HepG2 (cell line): ENCODE data around the gene C10orf120. TPM values are rescaled to one million over a fixed set of nuclear protein-coding genes. Genes with fewer than 3 reads are reported as not detected.

Experiments used
- ATAC-seq: fragments of 200-7000 bp; cut with Tn5 transposase; 3 replicates; pipeline ENCODE4 v1.9.1; 2020; ENCODE audit warnings: mild to moderate bottlenecking, moderate library complexity
- BruUV-seq: library from RNA; stranded (reverse); fragments of 400-500 nt; replicated peaks from 2 replicates; lab custom pipeline; 2021; lab: Mats Ljungman, UMichigan
- CTCF ChIA-PET: fragments of 300-600 bp; formaldehyde crosslinking; extraction: SDS; loops from one replicate; lab custom pipeline; 2021; ENCODE audit warnings: low total read pairs, inconsistent platforms, low intra/inter-chr PET ratio; lab: Yijun Ruan, JAX
- POLR2A ChIA-PET: fragments of 350-600 bp; sonication (Branson Sonifier 250); formaldehyde crosslinking; loops from one replicate; lab custom pipeline; 2020; ENCODE audit warnings: antibody characterized with exemption, inconsistent platforms; lab: Yijun Ruan, JAX
- DNase-seq: peaks from one replicate; pipeline ENCODE4 v3.0.0-alpha.2; 2015; ENCODE audit warnings: low spot score
- FAIRE-seq: peaks from 3 replicates; lab custom pipeline; 2011; peaks lifted over from hg19 to GRCh38; lab: Jason Lieb, UNC
- H2AFZ ChIP-seq: one replicate; pipeline ENCODE4 v1.6.1; 2011; ENCODE audit warnings: low read length, inconsistent platforms
- H3K27ac ChIP-seq: fragments of 300-600 bp; 3 replicates; pipeline ENCODE4 v1.8.0; 2011; ENCODE audit warnings: mixed run types, mild to moderate bottlenecking, mixed read lengths, low read length, inconsistent platforms; ENCODE audit not compliant: insufficient read depth; ENCODE audit errors: extremely low read length
- H3K27me3 ChIP-seq, 2 experiments: fragments of 200-600 bp in 1 of 2; 2 replicates in 1 of 2; 3 replicates in 1 of 2; pipeline versions ENCODE4 v1.6.0 to v1.8.0; 2011; ENCODE audit warnings: low read length in 2 of 2, mild to moderate bottlenecking in 2 of 2, moderate library complexity in 2 of 2, inconsistent platforms in 1 of 2; ENCODE audit not compliant: insufficient read depth in 2 of 2, control insufficient read depth in 1 of 2
- H3K36me3 ChIP-seq, 2 experiments: fragments of 200-600 bp in 1 of 2; replicated peaks in 1 of 2; 2 replicates in 1 of 2; 3 replicates in 1 of 2; pipeline versions ENCODE4 v1.5.1 to v1.8.0; 2011; ENCODE audit warnings: low read length in 2 of 2, inconsistent platforms in 1 of 2; ENCODE audit not compliant: insufficient read depth in 2 of 2, control insufficient read depth in 1 of 2
- H3K4me1 ChIP-seq: 2 replicates; pipeline ENCODE4 v1.5.1; 2012; ENCODE audit warnings: low read length, inconsistent platforms; ENCODE audit not compliant: insufficient read depth
- H3K4me2 ChIP-seq: 2 replicates; pipeline ENCODE4 v1.6.0; 2011; ENCODE audit warnings: low read depth, low read length, inconsistent platforms
- H3K4me3 ChIP-seq, 3 experiments: fragments of 200-600 bp in 1 of 3; sonication (generic), shearing (Covaris generic) in 1 of 3; replicated peaks in 1 of 3; 2 replicates each; pipeline ENCODE4 v1.5.1; 2011 to 2016; ENCODE audit warnings: low read length in 3 of 3, inconsistent platforms in 2 of 3, low read depth in 2 of 3, mild to moderate bottlenecking in 2 of 3, control low read depth in 1 of 3, mixed read lengths in 1 of 3; ENCODE audit not compliant: insufficient read depth in 1 of 3
- H3K79me2 ChIP-seq: one replicate; pipeline ENCODE4 v1.6.1; 2011; ENCODE audit warnings: low read length, inconsistent platforms; ENCODE audit not compliant: insufficient read depth
- H3K9ac ChIP-seq: 2 replicates; pipeline ENCODE4 v1.6.0; 2011; ENCODE audit warnings: mild to moderate bottlenecking, low read depth, low read length, inconsistent platforms; ENCODE audit not compliant: insufficient read depth
- H3K9me3 ChIP-seq: 2 replicates; pipeline ENCODE4 v1.5.1; 2012; ENCODE audit warnings: mild to moderate bottlenecking, low read length
- H4K20me1 ChIP-seq: 2 replicates; pipeline ENCODE4 v1.6.0; 2011; ENCODE audit warnings: inconsistent platforms, mild to moderate bottlenecking, low read length, moderate library complexity; ENCODE audit not compliant: insufficient read depth
- GATAD2A ChIP-seq: IDR thresholded peaks from 2 replicates; pipeline ENCODE4 v1.6.1; 2016
- HDAC2 ChIP-seq: sonication (generic); formaldehyde crosslinking; IDR thresholded peaks from 2 replicates; pipeline ENCODE4 v1.4.0; 2020; ENCODE audit warnings: missing genetic modification reagents
- HIVEP1 ChIP-seq: sonication (generic); formaldehyde crosslinking; IDR thresholded peaks from 2 replicates; pipeline ENCODE4 v1.4.0; 2020; ENCODE audit warnings: mild to moderate bottlenecking, missing genetic modification reagents
- PRDM15 ChIP-seq: sonication (generic); formaldehyde crosslinking; IDR thresholded peaks from 2 replicates; pipeline ENCODE4 v1.4.0; 2020; ENCODE audit warnings: missing genetic modification reagents
- SNAPC2 ChIP-seq: sonication (generic); formaldehyde crosslinking; IDR thresholded peaks from 2 replicates; pipeline ENCODE4 v1.8.1; 2022; ENCODE audit warnings: mild to moderate bottlenecking, missing genetic modification reagents
- ZBTB42 ChIP-seq: sonication (generic); formaldehyde crosslinking; IDR thresholded peaks from 2 replicates; pipeline ENCODE4 v1.5.0; 2020; ENCODE audit warnings: mild to moderate bottlenecking, missing genetic modification reagents
- ZNF205 ChIP-seq: IDR thresholded peaks from 2 replicates; pipeline ENCODE4 v1.6.1; 2018; ENCODE audit warnings: missing biosample characterization, missing genetic modification reagents
- ZNF207 ChIP-seq: fragments of 450-650 bp; IDR thresholded peaks from 2 replicates; pipeline ENCODE4 v1.6.1; 2016; ENCODE audit warnings: antibody characterized with exemption, borderline replicate concordance
- ZNF543 ChIP-seq: sonication (generic); formaldehyde crosslinking; IDR thresholded peaks from 2 replicates; pipeline ENCODE4 v1.4.0; 2020; ENCODE audit warnings: mild to moderate bottlenecking, missing genetic modification reagents
- ZNF7 ChIP-seq: IDR thresholded peaks from 2 replicates; pipeline ENCODE4 v1.6.1; 2016; ENCODE audit warnings: missing biosample characterization, missing genetic modification reagents
- ZSCAN29 ChIP-seq: sonication (generic); formaldehyde crosslinking; conservative IDR thresholded peaks from 2 replicates; pipeline ENCODE4 v1.4.0; 2020; ENCODE audit warnings: mild to moderate bottlenecking, missing genetic modification reagents
- WGBS: methylation state at CpG from one replicate; pipeline ENCODE4 v1.1.6; 2017; ENCODE audit warnings: low lambda C conversion rate; 5-methylcytosine and 5-hydroxymethylcytosine counted together
- in situ Hi-C: cut with HindIII; loops from 2 replicates; pipeline ENCODE4 v1.10.0; 2017; ENCODE audit warnings: low pct_unique_long_range_greater_than_20kb; ENCODE audit not compliant: extremely low pct_ligation_motif_present
- intact Hi-C: fragments of 100-400 bp; cut with micrococcal nuclease; formaldehyde crosslinking; loops from one replicate; pipeline ENCODE4 v1.10.0; 2022; ENCODE audit not compliant: unreplicated experiment
- polyA plus RNA-seq, 8 experiments: library from polyadenylated mRNA; depleted of rRNA in 3 of 8; stranded (reverse) in 7 of 8; unstranded in 1 of 8; fragments of >200 nt; fragmentation: Illumina TruSeq in 4 of 8; extraction: Trizol in 4 of 8; gene quantifications; 2 replicates each; pipeline versions ENCODE4 v1.2.1 to v1.2.3, GENCODE V29; 2011 to 2016; ENCODE audit warnings: low read depth in 4 of 8, missing spikeins in 1 of 8, mixed read lengths in 1 of 8; ENCODE audit not compliant: insufficient read depth in 1 of 8
- total RNA-seq, 5 experiments: library from RNA; depleted of rRNA; stranded (reverse); fragments of >200 nt; fragmentation: Illumina TruSeq; extraction: Trizol; gene quantifications; 2 replicates each; pipeline ENCODE4 v1.2.3, GENCODE V29; 2016; ENCODE audit warnings: low read depth in 1 of 5
- TF ChIP-seq, protein P1 (sequence below): sonication (generic); formaldehyde crosslinking; IDR thresholded peaks from 2 replicates; pipeline ENCODE4 v1.8.1; 2022; ENCODE audit warnings: low read depth, mild to moderate bottlenecking, missing genetic modification reagents
- TF ChIP-seq, protein P2 (sequence below): sonication (generic); formaldehyde crosslinking; IDR thresholded peaks from 2 replicates; pipeline ENCODE4 v1.5.1; 2020; ENCODE audit warnings: missing genetic modification reagents, mild to moderate bottlenecking, borderline replicate concordance
- TF ChIP-seq, protein P3 (sequence below): sonication (generic); formaldehyde crosslinking; IDR thresholded peaks from 2 replicates; pipeline ENCODE4 v1.4.0; 2020; ENCODE audit warnings: missing genetic modification reagents
- TF ChIP-seq, protein P4 (sequence below): conservative IDR thresholded peaks from 2 replicates; pipeline ENCODE4 v1.6.1; 2018; ENCODE audit warnings: missing genetic modification reagents

C10orf120 gene
- total and polyA plus RNA-seq, 2 of the 13 experiments (the other 11 are each of a cell fraction or from before 2014, with no cell fraction given): not detected

DNA sequence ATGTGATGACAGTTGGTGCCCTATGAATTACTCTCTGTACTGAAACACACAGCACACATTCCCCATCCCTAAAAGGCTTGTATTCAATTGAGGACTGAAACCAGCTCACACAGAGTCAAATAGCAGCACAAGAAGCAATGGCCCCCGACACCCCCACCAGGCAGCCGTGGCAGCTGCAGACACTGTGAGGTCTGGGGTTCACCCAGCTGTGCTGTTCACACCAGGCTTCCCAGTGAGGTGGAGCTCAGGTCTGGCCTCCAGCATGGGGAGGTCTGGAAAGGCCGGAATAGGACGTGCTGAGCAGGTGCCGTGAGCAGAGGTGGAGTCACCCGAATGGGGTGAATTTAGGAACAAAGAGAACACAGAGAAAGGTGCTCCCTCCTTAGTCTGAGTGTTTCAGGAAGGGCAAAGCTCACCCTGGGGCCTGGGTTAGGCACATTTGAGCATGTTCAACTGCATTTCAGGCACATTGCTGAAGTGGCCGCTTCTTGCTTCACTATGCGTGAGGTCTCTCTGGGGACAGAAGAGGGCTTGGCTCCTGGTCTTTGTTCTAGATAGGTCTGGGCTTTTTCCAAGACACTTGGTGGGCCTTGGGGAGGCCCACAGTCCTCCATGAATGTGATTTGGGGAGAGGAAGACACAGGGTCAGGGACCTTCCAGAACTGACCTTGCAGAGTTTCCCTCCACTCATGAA is 41.1 kb downstream of the C10orf120 start:
- no peak overlapping the region for H2AFZ ChIP-seq
- CTCF ChIA-PET: no interaction called here
- peaks cover 2 to 57% of the 10 kb centered on the region in 2 experiments; a peak in 3 of 5 replicates for H3K27me3 ChIP-seq
- no peaks in the 10 kb centered on the region for H3K9me3 ChIP-seq
- H3K36me3 ChIP-seq: no peaks in the 10 kb centered on the region
- DNase-seq (no peak), FAIRE-seq (no peak), ATAC-seq (no peak)
- no peaks in the 10 kb centered on the region for H3K4me1 ChIP-seq
- no peaks in the 10 kb centered on the region for H3K79me2 ChIP-seq
- WGBS: 3% methylated on average over 6 of the region's 8 CpGs
- in situ Hi-C loops: no loop called here
- intact Hi-C loops: no loop called here
- no TSS peak for BruUV-seq
- H3K4me2 ChIP-seq: no peak overlapping the region
- no peak overlapping the region for H3K4me3 ChIP-seq
- POLR2A ChIA-PET: no interaction called here
- no peak overlapping the region for H3K9ac ChIP-seq
- no peaks in the 10 kb centered on the region for H4K20me1 ChIP-seq
- no peak overlapping the region for H3K27ac ChIP-seq
- TF ChIP-seq SNAPC2 (CRISPR knock-in tag) (no peak), PRDM15 (CRISPR knock-in tag) (no peak), HIVEP1 (CRISPR knock-in tag) (no peak), ZNF7 (CRISPR knock-in tag) (no peak), HDAC2 (CRISPR knock-in tag) (no peak), ZNF207 (no peak), ZBTB42 (CRISPR knock-in tag) (no peak), ZNF543 (CRISPR knock-in tag) (no peak), ZSCAN29 (no peak), ZNF205 (CRISPR knock-in tag) (no peak), GATAD2A (CRISPR knock-in tag) (no peak)
- TF ChIP-seq, protein P1, sequence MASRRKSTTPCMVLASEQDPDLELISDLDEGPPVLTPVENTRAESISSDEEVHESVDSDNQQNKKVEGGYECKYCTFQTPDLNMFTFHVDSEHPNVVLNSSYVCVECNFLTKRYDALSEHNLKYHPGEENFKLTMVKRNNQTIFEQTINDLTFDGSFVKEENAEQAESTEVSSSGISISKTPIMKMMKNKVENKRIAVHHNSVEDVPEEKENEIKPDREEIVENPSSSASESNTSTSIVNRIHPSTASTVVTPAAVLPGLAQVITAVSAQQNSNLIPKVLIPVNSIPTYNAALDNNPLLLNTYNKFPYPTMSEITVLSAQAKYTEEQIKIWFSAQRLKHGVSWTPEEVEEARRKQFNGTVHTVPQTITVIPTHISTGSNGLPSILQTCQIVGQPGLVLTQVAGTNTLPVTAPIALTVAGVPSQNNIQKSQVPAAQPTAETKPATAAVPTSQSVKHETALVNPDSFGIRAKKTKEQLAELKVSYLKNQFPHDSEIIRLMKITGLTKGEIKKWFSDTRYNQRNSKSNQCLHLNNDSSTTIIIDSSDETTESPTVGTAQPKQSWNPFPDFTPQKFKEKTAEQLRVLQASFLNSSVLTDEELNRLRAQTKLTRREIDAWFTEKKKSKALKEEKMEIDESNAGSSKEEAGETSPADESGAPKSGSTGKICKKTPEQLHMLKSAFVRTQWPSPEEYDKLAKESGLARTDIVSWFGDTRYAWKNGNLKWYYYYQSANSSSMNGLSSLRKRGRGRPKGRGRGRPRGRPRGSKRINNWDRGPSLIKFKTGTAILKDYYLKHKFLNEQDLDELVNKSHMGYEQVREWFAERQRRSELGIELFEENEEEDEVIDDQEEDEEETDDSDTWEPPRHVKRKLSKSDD (CRISPR knock-in tag): no peak
- TF ChIP-seq, protein P2, sequence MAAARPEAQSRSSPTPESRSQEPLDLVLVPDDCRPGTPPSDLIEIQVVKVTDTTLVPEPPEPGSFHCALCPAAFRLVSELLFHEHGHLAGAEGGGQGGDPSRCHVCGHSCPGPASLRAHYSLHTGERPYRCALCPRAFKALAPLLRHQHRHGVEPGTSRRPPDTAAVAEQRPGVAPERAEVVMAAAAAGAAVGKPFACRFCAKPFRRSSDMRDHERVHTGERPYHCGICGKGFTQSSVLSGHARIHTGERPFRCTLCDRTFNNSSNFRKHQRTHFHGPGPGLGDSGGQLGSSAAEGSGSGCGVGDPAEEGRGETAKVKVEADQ: no peak
- TF ChIP-seq, protein P3, sequence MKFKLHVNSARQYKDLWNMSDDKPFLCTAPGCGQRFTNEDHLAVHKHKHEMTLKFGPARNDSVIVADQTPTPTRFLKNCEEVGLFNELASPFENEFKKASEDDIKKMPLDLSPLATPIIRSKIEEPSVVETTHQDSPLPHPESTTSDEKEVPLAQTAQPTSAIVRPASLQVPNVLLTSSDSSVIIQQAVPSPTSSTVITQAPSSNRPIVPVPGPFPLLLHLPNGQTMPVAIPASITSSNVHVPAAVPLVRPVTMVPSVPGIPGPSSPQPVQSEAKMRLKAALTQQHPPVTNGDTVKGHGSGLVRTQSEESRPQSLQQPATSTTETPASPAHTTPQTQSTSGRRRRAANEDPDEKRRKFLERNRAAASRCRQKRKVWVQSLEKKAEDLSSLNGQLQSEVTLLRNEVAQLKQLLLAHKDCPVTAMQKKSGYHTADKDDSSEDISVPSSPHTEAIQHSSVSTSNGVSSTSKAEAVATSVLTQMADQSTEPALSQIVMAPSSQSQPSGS (CRISPR knock-in tag): no peak
- TF ChIP-seq, protein P4, sequence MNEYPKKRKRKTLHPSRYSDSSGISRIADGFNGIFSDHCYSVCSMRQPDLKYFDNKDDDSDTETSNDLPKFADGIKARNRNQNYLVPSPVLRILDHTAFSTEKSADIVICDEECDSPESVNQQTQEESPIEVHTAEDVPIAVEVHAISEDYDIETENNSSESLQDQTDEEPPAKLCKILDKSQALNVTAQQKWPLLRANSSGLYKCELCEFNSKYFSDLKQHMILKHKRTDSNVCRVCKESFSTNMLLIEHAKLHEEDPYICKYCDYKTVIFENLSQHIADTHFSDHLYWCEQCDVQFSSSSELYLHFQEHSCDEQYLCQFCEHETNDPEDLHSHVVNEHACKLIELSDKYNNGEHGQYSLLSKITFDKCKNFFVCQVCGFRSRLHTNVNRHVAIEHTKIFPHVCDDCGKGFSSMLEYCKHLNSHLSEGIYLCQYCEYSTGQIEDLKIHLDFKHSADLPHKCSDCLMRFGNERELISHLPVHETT (CRISPR knock-in tag): no peak
